Karpas-422 (cell line): ENCODE results near the gene INPP5A. TPM values are rescaled to one million over a fixed set of nuclear protein-coding genes. Genes with fewer than 3 reads are reported as not detected.

ENCODE experiments used
- DNase-seq: peaks from one replicate; pipeline ENCODE4 v3.0.0-alpha.2; 2015
- H2AFZ ChIP-seq: fragments of 200-600 bp; sonication (generic); 2 replicates; pipeline ENCODE4 v1.6.1; 2014; ENCODE audit warnings: antibody characterized with exemption, low read length, mixed read lengths
- H3K27ac ChIP-seq: fragments of 200-600 bp; sonication (generic); 2 replicates; pipeline ENCODE4 v1.5.1; 2014; ENCODE audit warnings: mild to moderate bottlenecking, low read length, moderate library complexity
- H3K27me3 ChIP-seq: fragments of 200-600 bp; sonication (generic); 2 replicates; pipeline ENCODE4 v1.6.1; 2014; ENCODE audit warnings: low read length, mixed read lengths
- H3K36me3 ChIP-seq: fragments of 200-600 bp; sonication (generic); 2 replicates; pipeline ENCODE4 v1.6.1; 2014; ENCODE audit warnings: low read length, mixed read lengths; ENCODE audit not compliant: insufficient read depth
- H3K4me1 ChIP-seq: fragments of 200-600 bp; sonication (generic); 2 replicates; pipeline ENCODE4 v1.6.1; 2014; ENCODE audit warnings: mild to moderate bottlenecking, low read length, mixed read lengths
- H3K4me2 ChIP-seq: fragments of 200-600 bp; sonication (generic); 2 replicates; pipeline ENCODE4 v1.6.1; 2014; ENCODE audit warnings: low read length, low read depth, mild to moderate bottlenecking; ENCODE audit not compliant: poor library complexity, severe bottlenecking
- H3K4me3 ChIP-seq: fragments of 200-600 bp; sonication (generic); 2 replicates; pipeline ENCODE4 v1.5.1; 2014; ENCODE audit warnings: mild to moderate bottlenecking, antibody characterized with exemption, low read length, mixed read lengths
- H3K79me2 ChIP-seq: fragments of 200-600 bp; sonication (generic); 2 replicates; pipeline ENCODE4 v1.6.1; 2014; ENCODE audit warnings: mild to moderate bottlenecking, low read length, mixed read lengths
- H3K9ac ChIP-seq: fragments of 200-600 bp; sonication (generic); 2 replicates; pipeline ENCODE4 v1.6.0; 2014; ENCODE audit warnings: low read length
- H3K9me2 ChIP-seq: fragments of 200-600 bp; sonication (generic), shearing (Covaris generic); replicated peaks from 2 replicates; pipeline ENCODE4 v1.6.0; 2014; ENCODE audit warnings: mild to moderate bottlenecking, low read length, moderate library complexity; ENCODE audit not compliant: insufficient read depth
- H3K9me3 ChIP-seq: fragments of 300-700, 200-600 bp; sonication (generic); 2 replicates; pipeline ENCODE4 v1.6.1; 2014; ENCODE audit warnings: low read length, mixed read lengths
- H4K20me1 ChIP-seq: fragments of 200-600 bp; sonication (generic); 2 replicates; pipeline ENCODE4 v1.6.1; 2014; ENCODE audit warnings: mild to moderate bottlenecking, antibody characterized with exemption, low read length, low read depth; ENCODE audit not compliant: insufficient read depth
- total RNA-seq: library from RNA; depleted of rRNA; stranded (reverse); fragments of >200 nt; shearing (Covaris generic); gene quantifications from 2 replicates; pipeline ENCODE4 v1.2.3, GENCODE V29; 2014; ENCODE audit warnings: low replicate concordance

INPP5A gene
- total RNA-seq, 1 experiment from 2014 or later = 9.1 TPM

GRCh38 chr10:132624847-132625471, 87.4 kb downstream of the INPP5A start:
- Histone ChIP-seq H3K27me3 (no peaks in the 10 kb centered on the region; the same call in 1 of the 2 replicates), H3K36me3 (peaks cover 10% of the 10 kb centered on the region; the same call in 1 of the 2 replicates), H2AFZ (no peak overlapping the region), H3K79me2 (no peaks in the 10 kb centered on the region), H4K20me1 (peaks cover 22% of the 10 kb centered on the region; the same call in 1 of the 2 replicates), H3K9me2 (no peaks in the 10 kb centered on the region), H3K4me3 (no peak overlapping the region), H3K27ac (no peak overlapping the region), H3K4me1 (peaks cover 9% of the 10 kb centered on the region), H3K9me3 (peaks cover 14% of the 10 kb centered on the region), H3K4me2 (no peak overlapping the region), H3K9ac (no peak overlapping the region)
- DNase-seq = no peak

- H3K9ac ChIP-seq = no peak overlapping the region
- H3K79me2 ChIP-seq = no peaks in the 10 kb centered on the region
- no peaks in the 10 kb centered on the region for H3K27me3 ChIP-seq
- H3K27ac ChIP-seq = no peak overlapping the region
- no peaks in the 10 kb centered on the region for H3K9me2 ChIP-seq
- H3K4me3 ChIP-seq = no peak overlapping the region
- no peak overlapping the region for H3K4me2 ChIP-seq
- DNase-seq = no peak
- peaks cover 3% of the 10 kb centered on the region; the same call in 1 of the 2 replicates for H3K36me3 ChIP-seq
- H2AFZ ChIP-seq = no peak overlapping the region
- peaks cover 9% of the 10 kb centered on the region for H3K4me1 ChIP-seq
- peaks cover 30% of the 10 kb centered on the region; the same call in 1 of the 2 replicates for H4K20me1 ChIP-seq
- peaks cover 2% of the 10 kb centered on the region; the same call in 1 of the 2 replicates for H3K9me3 ChIP-seq
Measured at GRCh38 chr10:132626019-132626760, 88.6 kb downstream of the INPP5A start.

- no peak overlapping the region for H3K4me2 ChIP-seq
- H3K36me3 ChIP-seq = no peaks in the 10 kb centered on the region
- no peak overlapping the region for H2AFZ ChIP-seq
- no peak for DNase-seq
- no peaks in the 10 kb centered on the region for H3K27me3 ChIP-seq
- H4K20me1 ChIP-seq = peaks cover 35% of the 10 kb centered on the region; the same call in 1 of the 2 replicates
- H3K4me1 ChIP-seq = peaks cover 9% of the 10 kb centered on the region
- no peaks in the 10 kb centered on the region for H3K9me2 ChIP-seq
- H3K27ac ChIP-seq = no peak overlapping the region
- no peak overlapping the region for H3K4me3 ChIP-seq
- no peak overlapping the region for H3K9ac ChIP-seq
- no peaks in the 10 kb centered on the region for H3K9me3 ChIP-seq
- H3K79me2 ChIP-seq = no peaks in the 10 kb centered on the region
Measured at GRCh38 chr10:132626761-132627665, 89.4 kb downstream of the INPP5A start.

- no peak overlapping the region for H2AFZ ChIP-seq
- no peak overlapping the region for H3K9ac ChIP-seq
- no peaks in the 10 kb centered on the region for H3K27me3 ChIP-seq
- no peaks in the 10 kb centered on the region for H3K9me3 ChIP-seq
- peaks cover 39% of the 10 kb centered on the region; the same call in 1 of the 2 replicates for H4K20me1 ChIP-seq
- DNase-seq = no peak
- peaks cover 12% of the 10 kb centered on the region for H3K4me1 ChIP-seq
- no peak overlapping the region for H3K4me3 ChIP-seq
- no peak overlapping the region for H3K27ac ChIP-seq
- no peaks in the 10 kb centered on the region for H3K79me2 ChIP-seq
- no peaks in the 10 kb centered on the region for H3K9me2 ChIP-seq
- no peaks in the 10 kb centered on the region for H3K36me3 ChIP-seq
- no peak overlapping the region for H3K4me2 ChIP-seq
Measured at GRCh38 chr10:132627666-132628531, 90.3 kb downstream of the INPP5A start.

- Histone ChIP-seq H2AFZ (no peak overlapping the region), H3K9me3 (no peaks in the 10 kb centered on the region), H3K4me2 (no peak overlapping the region), H3K79me2 (no peaks in the 10 kb centered on the region), H3K36me3 (no peaks in the 10 kb centered on the region), H3K9ac (no peak overlapping the region), H3K27me3 (no peaks in the 10 kb centered on the region), H3K4me3 (no peak overlapping the region), H3K4me1 (peaks cover 26% of the 10 kb centered on the region), H3K27ac (no peak overlapping the region), H4K20me1 (peaks cover 39% of the 10 kb centered on the region; the same call in 1 of the 2 replicates), H3K9me2 (no peaks in the 10 kb centered on the region)
- DNase-seq = no peak
Measured at GRCh38 chr10:132628966-132629900, 91.6 kb downstream of the INPP5A start.

- no peak overlapping the region for H3K4me3 ChIP-seq
- no peaks in the 10 kb centered on the region for H3K79me2 ChIP-seq
- no peaks in the 10 kb centered on the region for H3K9me3 ChIP-seq
- no peaks in the 10 kb centered on the region for H3K27me3 ChIP-seq
- no peaks in the 10 kb centered on the region for H3K9me2 ChIP-seq
- H3K4me2 ChIP-seq = no peak overlapping the region
- no peak overlapping the region for H3K9ac ChIP-seq
- H3K27ac ChIP-seq = no peak overlapping the region
- H4K20me1 ChIP-seq = peaks cover 45% of the 10 kb centered on the region
- no peaks in the 10 kb centered on the region for H3K36me3 ChIP-seq
- no peak overlapping the region for H2AFZ ChIP-seq
- H3K4me1 ChIP-seq = peaks cover 34% of the 10 kb centered on the region
- DNase-seq = no peak
Measured at GRCh38 chr10:132630156-132630555, 92.6 kb downstream of the INPP5A start.
